Sciatic nerve (tissue), 2 donors: ENCODE results near the gene DCP1B. TPM values are rescaled to one million over a fixed set of nuclear protein-coding genes. Genes with fewer than 3 reads are reported as not detected.
A peak's percentile ranks its signal among the peaks of the same experiment; 100 is the strongest.
"Not testable (repeated sequence)": the region's sequence is repeated elsewhere in the genome, so short reads cannot be mapped to it uniquely, and the experiment has no call there.

ENCODE experiments used
- ATAC-seq: fragments of 200-7000 bp; cut with Tn5 transposase; one replicate; pipeline ENCODE4 v1.9.1; 2020; ENCODE audit warnings: mild to moderate bottlenecking, moderate library complexity
- DNase-seq: peaks from one replicate; pipeline ENCODE4 v3.0.0-alpha.2; 2020; ENCODE audit warnings: low spot score
- intact Hi-C: fragments of 100-400 bp; cut with DNase I; formaldehyde crosslinking; loops from one replicate; pipeline ENCODE4 v1.14.2; 2022
- total RNA-seq: library from RNA; stranded (reverse); fragmentation: NEBNext Ultra II Directional; extraction: Animal tissue kit (Norgen Biotek cat#: 25700); gene quantifications from one replicate; pipeline ENCODE4 v1.2.1, GENCODE V29; 2021
- donor health status: DM: no; HTN: no; CAD: no.
- donor health status: DM: no; HTN: no; CAD: no.

DCP1B gene
- total RNA-seq, 1 donor from 2014 or later = 17.7 TPM

GRCh38 chr12:1980282-1980681, 24.0 kb downstream of the DCP1B start:
- ATAC-seq = no peak
- DNase-seq = no peak
- intact Hi-C loops = no loop called here

GRCh38 chr12:1978078-1978862, 26.0 kb downstream of the DCP1B start:
- ATAC-seq = peak; percentile 96
- DNase-seq = peak; percentile 61
- intact Hi-C loops = no loop called here

GRCh38 chr12:1977588-1977987, 26.7 kb downstream of the DCP1B start:
- no peak for DNase-seq
- intact Hi-C loops = no loop called here
- ATAC-seq = no peak

- ATAC-seq = no peak
- intact Hi-C loops = no loop called here
- DNase-seq = no peak
Observed at GRCh38 chr12:1977109-1977508, 27.1 kb downstream of the DCP1B start.

GRCh38 chr12:1974812-1975211, 29.4 kb downstream of the DCP1B start:
- intact Hi-C loops = no loop called here
- DNase-seq (no peak), ATAC-seq (no peak)

GRCh38 chr12:1972856-1973317, 31.4 kb downstream of the DCP1B start:
- DNase-seq (peak; percentile 64), ATAC-seq (peak; percentile 93)
- intact Hi-C loops = no loop called here

- no peak for DNase-seq
- intact Hi-C loops = no loop called here
Observed at GRCh38 chr12:1972260-1972659, 32.0 kb downstream of the DCP1B start.

GRCh38 chr12:1970331-1970900, 33.8 kb downstream of the DCP1B start:
- DNase-seq (no peak), ATAC-seq (no peak)
- intact Hi-C loops = no loop called here

More at GRCh38 chr12:1972260-1972659, 32.0 kb downstream of the DCP1B start:
- no peak for ATAC-seq

- ATAC-seq (no peak), DNase-seq (no peak)
- intact Hi-C loops = no loop called here
Observed at GRCh38 chr12:1966561-1967226, 37.6 kb downstream of the DCP1B start.

- ATAC-seq = no peak
- DNase-seq = no peak
- intact Hi-C loops = no loop called here
Observed at GRCh38 chr12:1965916-1966315, 38.3 kb downstream of the DCP1B start.

GRCh38 chr12:1962051-1963020, 41.9 kb downstream of the DCP1B start:
- ATAC-seq (no peak), DNase-seq (no peak)
- intact Hi-C loops = no loop called here

- ATAC-seq (no peak), DNase-seq (no peak)
- intact Hi-C loops = no loop called here
Observed at GRCh38 chr12:1956716-1957115, 47.5 kb downstream of the DCP1B start.

- ATAC-seq = peak; percentile 90
- no peak for DNase-seq
- intact Hi-C loops = no loop called here
Observed at GRCh38 chr12:1949771-1950470, 54.3 kb downstream of the DCP1B start.

- ATAC-seq (no peak), DNase-seq (no peak)
- intact Hi-C loops = no loop called here
Observed at GRCh38 chr12:1948883-1949282, 55.4 kb downstream of the DCP1B start.

- intact Hi-C loops = no loop called here
- no peak for DNase-seq
- ATAC-seq = no peak
Observed at GRCh38 chr12:1947081-1947480, 57.2 kb downstream of the DCP1B start.

GRCh38 chr12:1946296-1946695, 58.0 kb downstream of the DCP1B start:
- no peak for ATAC-seq
- intact Hi-C loops = no loop called here
- no peak for DNase-seq

- DNase-seq, ATAC-seq, intact Hi-C loops: not testable (repeated sequence)
Observed at GRCh38 chr12:1945502-1945901, 58.8 kb downstream of the DCP1B start.
